ENCODE results near the gene ALG2. TPM values are rescaled to one million over a fixed set of nuclear protein-coding genes. Genes with fewer than 3 reads are reported as not detected.

Gene ALG2
- total and polyA plus RNA-seq, 2 of the 13 experiments (the other 11 are each of a cell fraction or from before 2014, with no cell fraction given), result 46.2 to 49.0 TPM

- TF ChIP-seq TFDP1 (CRISPR knock-in tag; IDR thresholded peaks at IDR 0.05; ENCODE audit: borderline replicate concordance) (no peak), MXD4 (CRISPR knock-in tag; IDR thresholded peaks at IDR 0.05) (peak; percentile 23; the same call in 1 of the 2 replicates), ZNF343 (CRISPR knock-in tag; IDR thresholded peaks at IDR 0.05) (0 out of 2 replicates have a peak, but pooled peaks have one; percentile 72), ZNF577 (CRISPR knock-in tag; IDR thresholded peaks at IDR 0.05; ENCODE audit: borderline replicate concordance, low read depth) (0 out of 2 replicates have a peak, but pooled peaks have one; percentile 57), CENPT (CRISPR knock-in tag; IDR thresholded peaks at IDR 0.05; ENCODE audit: low read depth) (no peak), ATF2 (CRISPR knock-in tag; IDR thresholded peaks at IDR 0.05) (no peak), GABPA (IDR thresholded peaks at IDR 0.05; ENCODE audit: low read depth, low read length) (no peak), GABPA (CRISPR knock-in tag; IDR thresholded peaks at IDR 0.05; ENCODE audit: low read depth) (no peak), CBX1 (IDR thresholded peaks at IDR 0.05; ENCODE audit: low read depth) (no peak), ZHX2 (IDR thresholded peaks at IDR 0.05; ENCODE audit: low read depth) (no peak), ZHX2 (CRISPR knock-in tag; IDR thresholded peaks at IDR 0.05; ENCODE audit: borderline replicate concordance) (0 out of 2 replicates have a peak, but pooled peaks have one; percentile 6), MXD3 (CRISPR knock-in tag; IDR thresholded peaks at IDR 0.05) (no peak), ZNF670 (CRISPR knock-in tag; IDR thresholded peaks at IDR 0.05; ENCODE audit: borderline replicate concordance) (no peak), SMAD9 (CRISPR knock-in tag; IDR thresholded peaks at IDR 0.05) (no peak), ZNF567 (CRISPR knock-in tag; IDR thresholded peaks at IDR 0.05; ENCODE audit: borderline replicate concordance) (no peak), MIXL1 (CRISPR knock-in tag; IDR thresholded peaks at IDR 0.05) (0 out of 2 replicates have a peak, but pooled peaks have one; percentile 6)
- TF ChIP-seq, protein P1, sequence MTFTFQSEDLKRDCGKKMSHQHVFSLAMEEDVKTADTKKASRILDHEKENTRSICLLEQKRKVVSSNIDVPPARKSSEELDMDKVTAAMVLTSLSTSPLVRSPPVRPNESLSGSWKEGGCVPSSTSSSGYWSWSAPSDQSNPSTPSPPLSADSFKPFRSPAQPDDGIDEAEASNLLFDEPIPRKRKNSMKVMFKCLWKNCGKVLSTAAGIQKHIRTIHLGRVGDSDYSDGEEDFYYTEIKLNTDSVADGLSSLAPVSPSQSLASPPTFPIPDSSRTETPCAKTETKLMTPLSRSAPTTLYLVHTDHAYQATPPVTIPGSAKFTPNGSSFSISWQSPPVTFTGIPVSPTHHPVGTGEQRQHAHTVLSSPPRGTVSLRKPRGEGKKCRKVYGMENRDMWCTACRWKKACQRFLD (CRISPR knock-in tag; IDR thresholded peaks at IDR 0.05; ENCODE audit: borderline replicate concordance), result no peak
- TF ChIP-seq, protein P2, sequence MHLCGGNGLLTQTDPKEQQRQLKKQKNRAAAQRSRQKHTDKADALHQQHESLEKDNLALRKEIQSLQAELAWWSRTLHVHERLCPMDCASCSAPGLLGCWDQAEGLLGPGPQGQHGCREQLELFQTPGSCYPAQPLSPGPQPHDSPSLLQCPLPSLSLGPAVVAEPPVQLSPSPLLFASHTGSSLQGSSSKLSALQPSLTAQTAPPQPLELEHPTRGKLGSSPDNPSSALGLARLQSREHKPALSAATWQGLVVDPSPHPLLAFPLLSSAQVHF (CRISPR knock-in tag; IDR thresholded peaks at IDR 0.05), result no peak
These were observed 901 bp upstream of the ALG2 start (continued) for GRCh38 chr9:99222416-99223270.

Data from HepG2 (cell line).